Vagina (tissue), 2 donors: ENCODE results near the gene TLE4. TPM values are rescaled to one million over a fixed set of nuclear protein-coding genes. Genes with fewer than 3 reads are reported as not detected.

Experiments
- DNase-seq, 2 donors: peaks; one replicate each; pipeline ENCODE4 v3.0.0-alpha.2; 2017; ENCODE audit errors: extremely low spot score in 2 of 2
- H3K27ac ChIP-seq: fragments of 200-600 bp; sonication (generic); one replicate; pipeline ENCODE4 v1.5.1; 2019
- H3K27me3 ChIP-seq: fragments of 200-600 bp; sonication (generic); one replicate; pipeline ENCODE4 v1.5.1; 2019
- H3K36me3 ChIP-seq, 2 donors: fragments of 200-600 bp; sonication (generic); one replicate each; pipeline ENCODE4 v1.5.1; 2017 to 2019
- H3K4me1 ChIP-seq: fragments of 200-600 bp; sonication (generic); one replicate; pipeline ENCODE4 v1.5.1; 2019
- H3K4me3 ChIP-seq, 2 donors: fragments of 200-600 bp; sonication (generic); 1 replicate in 1 of 2; 2 replicates in 1 of 2; pipeline ENCODE4 v1.5.1; 2016 to 2019
- H3K9me3 ChIP-seq: fragments of 200-600 bp; sonication (generic); one replicate; pipeline ENCODE4 v1.5.1; 2019
- POLR2A ChIP-seq, 2 donors: fragments of 450-650 bp; IDR thresholded peaks; one replicate each; pipeline ENCODE4 v1.6.1; 2017; ENCODE audit warnings: antibody characterized with exemption in 2 of 2, mild to moderate bottlenecking in 2 of 2, moderate library complexity in 2 of 2
- POLR2AphosphoS5 ChIP-seq, 2 donors: sonication (generic); formaldehyde crosslinking; IDR thresholded peaks; one replicate each; pipeline ENCODE4 v1.9.0; 2017; ENCODE audit warnings: antibody characterized with exemption in 2 of 2, mild to moderate bottlenecking in 2 of 2, low read depth in 1 of 2; ENCODE audit not compliant: insufficient read depth in 1 of 2
- intact Hi-C: fragments of 100-400 bp; cut with DNase I; formaldehyde crosslinking; loops from one replicate; pipeline ENCODE4 v1.15.1; 2023
- total RNA-seq: library from RNA; depleted of rRNA; stranded (reverse); fragments of >200 nt; gene quantifications from one replicate; pipeline ENCODE4 v1.2.3, GENCODE V29; 2016
- TF ChIP-seq, protein P1 (sequence below), 3 experiments: fragments of 450-650 bp in 2 of 3; fragments of 200-600 bp in 1 of 3; sonication (generic) in 1 of 3; IDR thresholded peaks; one replicate each; pipeline ENCODE4 v1.5.1; 2017 to 2019; ENCODE audit warnings: antibody characterized with exemption in 3 of 3, mild to moderate bottlenecking in 2 of 3, moderate library complexity in 2 of 3

Gene TLE4
- total RNA-seq, 1 donor from 2014 or later = 49.8 TPM

- H3K36me3 ChIP-seq = no peaks in the 10 kb centered on the region
- intact Hi-C loops = no loop called here
- no peak for TF ChIP-seq POLR2A (IDR thresholded peaks at IDR 0.05)
- no peaks in the 10 kb centered on the region for H3K27me3 ChIP-seq
- no peak for DNase-seq
- no peaks in the 10 kb centered on the region for H3K4me1 ChIP-seq
- no peaks in the 10 kb centered on the region for H3K9me3 ChIP-seq
- H3K27ac ChIP-seq = no peak overlapping the region
- H3K4me3 ChIP-seq = no peak overlapping the region
Measured at GRCh38 chr9:79630521-79631403, 59.0 kb downstream of the TLE4 start.

GRCh38 chr9:79632060-79632459 lies 60.3 kb downstream of the TLE4 start:
- H3K27me3 ChIP-seq = no peaks in the 10 kb centered on the region
- TF ChIP-seq, protein P1, sequence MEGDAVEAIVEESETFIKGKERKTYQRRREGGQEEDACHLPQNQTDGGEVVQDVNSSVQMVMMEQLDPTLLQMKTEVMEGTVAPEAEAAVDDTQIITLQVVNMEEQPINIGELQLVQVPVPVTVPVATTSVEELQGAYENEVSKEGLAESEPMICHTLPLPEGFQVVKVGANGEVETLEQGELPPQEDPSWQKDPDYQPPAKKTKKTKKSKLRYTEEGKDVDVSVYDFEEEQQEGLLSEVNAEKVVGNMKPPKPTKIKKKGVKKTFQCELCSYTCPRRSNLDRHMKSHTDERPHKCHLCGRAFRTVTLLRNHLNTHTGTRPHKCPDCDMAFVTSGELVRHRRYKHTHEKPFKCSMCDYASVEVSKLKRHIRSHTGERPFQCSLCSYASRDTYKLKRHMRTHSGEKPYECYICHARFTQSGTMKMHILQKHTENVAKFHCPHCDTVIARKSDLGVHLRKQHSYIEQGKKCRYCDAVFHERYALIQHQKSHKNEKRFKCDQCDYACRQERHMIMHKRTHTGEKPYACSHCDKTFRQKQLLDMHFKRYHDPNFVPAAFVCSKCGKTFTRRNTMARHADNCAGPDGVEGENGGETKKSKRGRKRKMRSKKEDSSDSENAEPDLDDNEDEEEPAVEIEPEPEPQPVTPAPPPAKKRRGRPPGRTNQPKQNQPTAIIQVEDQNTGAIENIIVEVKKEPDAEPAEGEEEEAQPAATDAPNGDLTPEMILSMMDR (IDR thresholded peaks at IDR 0.05) = no peak
- no peak for TF ChIP-seq POLR2A (IDR thresholded peaks at IDR 0.05)
- no peak for TF ChIP-seq POLR2AphosphoS5 (IDR thresholded peaks at IDR 0.05; ENCODE audit: insufficient read depth in 1 of 2, low read depth in 1 of 2)
- H3K4me1 ChIP-seq = no peaks in the 10 kb centered on the region
- H3K27ac ChIP-seq = no peak overlapping the region
- DNase-seq = no peak
- intact Hi-C loops = no loop called here
- no peaks in the 10 kb centered on the region for H3K9me3 ChIP-seq
- H3K4me3 ChIP-seq = no peak overlapping the region
- no peaks in the 10 kb centered on the region for H3K36me3 ChIP-seq

DNA sequence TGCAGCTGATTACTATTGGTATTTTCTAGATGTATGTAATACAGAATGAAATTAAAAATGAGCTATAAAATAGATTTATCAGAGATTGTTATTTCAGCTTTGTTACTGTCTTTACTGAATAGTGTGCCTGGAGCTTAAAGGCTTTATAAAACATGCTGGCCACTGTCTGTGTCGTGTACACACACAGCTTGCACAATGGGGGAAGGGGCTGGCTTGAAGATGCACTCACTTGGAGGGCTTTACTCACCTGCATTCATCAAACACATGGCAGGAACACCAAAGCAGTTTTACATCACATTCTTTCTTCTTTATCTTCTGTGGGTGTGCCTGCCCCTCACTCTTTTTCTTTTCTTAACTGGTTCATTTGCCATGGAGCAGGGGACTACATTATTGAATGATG lies 60.9 kb downstream of the TLE4 start:
- H3K36me3 ChIP-seq = peaks cover 0 to 4% of the 10 kb centered on the region in 2 donors
- no peak for TF ChIP-seq POLR2A (IDR thresholded peaks at IDR 0.05)
- TF ChIP-seq, protein P1 (IDR thresholded peaks at IDR 0.05) = no peak
- no peak for TF ChIP-seq POLR2AphosphoS5 (IDR thresholded peaks at IDR 0.05; ENCODE audit: insufficient read depth in 1 of 2, low read depth in 1 of 2)
- H3K4me3 ChIP-seq = no peak overlapping the region
- H3K4me1 ChIP-seq = no peaks in the 10 kb centered on the region
- intact Hi-C loops = no loop called here
- no peaks in the 10 kb centered on the region for H3K27me3 ChIP-seq
- no peak for DNase-seq
- H3K9me3 ChIP-seq = no peaks in the 10 kb centered on the region
- H3K27ac ChIP-seq = no peak overlapping the region

DNA sequence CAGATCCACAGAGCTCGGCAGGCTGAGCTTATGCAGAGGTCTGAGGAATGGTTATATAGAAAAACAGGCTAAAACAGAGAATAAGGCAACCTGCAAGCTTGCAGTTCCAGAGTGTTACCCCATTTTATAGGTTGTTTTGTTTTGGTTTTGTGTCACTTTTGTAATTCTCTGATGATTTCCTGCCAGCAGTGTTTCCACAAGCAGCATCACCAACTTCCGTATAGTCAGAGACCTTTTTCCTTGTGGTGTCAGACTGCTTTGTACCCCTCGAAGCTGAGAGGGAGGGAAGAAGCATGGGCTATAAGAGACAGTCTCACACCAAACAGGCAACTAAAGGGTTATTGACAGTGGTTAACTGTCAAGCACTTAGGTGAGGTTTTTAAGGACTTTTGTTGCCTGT lies 61.8 kb downstream of the TLE4 start:
- no peak for DNase-seq
- TF ChIP-seq, protein P1 (IDR thresholded peaks at IDR 0.05) = no peak
- TF ChIP-seq POLR2AphosphoS5 (IDR thresholded peaks at IDR 0.05; ENCODE audit: insufficient read depth in 1 of 2, low read depth in 1 of 2) = no peak
- TF ChIP-seq POLR2A (IDR thresholded peaks at IDR 0.05) = no peak
- peaks cover 0 to 4% of the 10 kb centered on the region in 2 donors for H3K36me3 ChIP-seq

GRCh38 chr9:79637177-79637925 lies 65.6 kb downstream of the TLE4 start:
- Histone ChIP-seq H3K4me1 (no peaks in the 10 kb centered on the region), H3K36me3 (peaks cover 0 to 4% of the 10 kb centered on the region in 2 donors), H3K27me3 (no peaks in the 10 kb centered on the region), H3K9me3 (no peaks in the 10 kb centered on the region), H3K27ac (no peak overlapping the region), H3K4me3 (no peak overlapping the region)
- intact Hi-C loops = no loop called here
- TF ChIP-seq POLR2AphosphoS5 (IDR thresholded peaks at IDR 0.05; ENCODE audit: insufficient read depth in 1 of 2, low read depth in 1 of 2) (no peak), POLR2A (IDR thresholded peaks at IDR 0.05) (no peak)
- TF ChIP-seq, protein P1 (IDR thresholded peaks at IDR 0.05) = no peak
- no peak for DNase-seq

More for the DNA sequence above, 61.8 kb downstream of the TLE4 start:
- Histone ChIP-seq H3K4me1 (no peaks in the 10 kb centered on the region), H3K4me3 (no peak overlapping the region), H3K9me3 (no peaks in the 10 kb centered on the region), H3K27me3 (no peaks in the 10 kb centered on the region), H3K27ac (no peak overlapping the region)
- intact Hi-C loops = no loop called here
